MM.1S (cell line): Measurements from ENCODE around the gene RNF182.

Experiments
- DNase-seq: peaks from one replicate; pipeline ENCODE4 v3.0.0-alpha.2; 2015
- H2AFZ ChIP-seq: fragments of 300-600 bp; sonication (generic); 2 replicates; pipeline ENCODE4 v1.6.0; 2016; ENCODE audit warnings: antibody characterized with exemption, low read length
- H3F3A ChIP-seq: fragments of 300-600 bp; sonication (generic); 2 replicates; pipeline ENCODE4 v1.6.1; 2016; ENCODE audit warnings: mild to moderate bottlenecking, antibody characterized with exemption, low read length, moderate library complexity, mixed read lengths; ENCODE audit not compliant: insufficient read depth
- H3K27ac ChIP-seq: fragments of 300-600 bp; sonication (generic); 2 replicates; pipeline ENCODE4 v1.5.1; 2016; ENCODE audit warnings: mild to moderate bottlenecking, low read length
- H3K27me3 ChIP-seq: fragments of 300-600 bp; sonication (generic); replicated peaks from 2 replicates; pipeline ENCODE4 v1.6.0; 2016; ENCODE audit warnings: low read length; ENCODE audit not compliant: insufficient read depth
- H3K36me3 ChIP-seq: fragments of 300-600 bp; sonication (generic); replicated peaks from 2 replicates; pipeline ENCODE4 v1.6.1; 2016; ENCODE audit warnings: mild to moderate bottlenecking, low read length, mixed read lengths; ENCODE audit not compliant: insufficient read depth
- H3K4me1 ChIP-seq: fragments of 300-600 bp; sonication (generic); 2 replicates; pipeline ENCODE4 v1.6.1; 2016; ENCODE audit warnings: low read length, mixed read lengths
- H3K4me2 ChIP-seq: fragments of 300-600 bp; sonication (generic); 2 replicates; pipeline ENCODE4 v1.6.0; 2016; ENCODE audit warnings: low read depth, low read length
- H3K4me3 ChIP-seq: fragments of 300-600 bp; sonication (generic); 2 replicates; pipeline ENCODE4 v1.5.1; 2016; ENCODE audit warnings: low read length, mixed read lengths
- H3K79me2 ChIP-seq: fragments of 300-600 bp; sonication (generic); 2 replicates; pipeline ENCODE4 v1.6.1; 2016; ENCODE audit warnings: mixed run types, low read length, mixed read lengths
- H3K9ac ChIP-seq: fragments of 300-600 bp; sonication (generic); 2 replicates; pipeline ENCODE4 v1.6.1; 2016; ENCODE audit warnings: low read length, mixed read lengths
- H3K9me2 ChIP-seq: fragments of 300-600 bp; sonication (generic); replicated peaks from 2 replicates; pipeline ENCODE4 v1.6.1; 2016; ENCODE audit warnings: mild to moderate bottlenecking, low read length, mixed read lengths; ENCODE audit not compliant: insufficient read depth
- H3K9me3 ChIP-seq: fragments of 300-600 bp; sonication (generic); replicated peaks from 2 replicates; pipeline ENCODE4 v1.6.1; 2016; ENCODE audit warnings: mild to moderate bottlenecking, low read length, mixed read lengths; ENCODE audit not compliant: insufficient read depth
- H4K20me1 ChIP-seq: fragments of 300-600 bp; sonication (generic); 2 replicates; pipeline ENCODE4 v1.6.1; 2016; ENCODE audit warnings: mild to moderate bottlenecking, low read length, moderate library complexity, mixed read lengths; ENCODE audit not compliant: insufficient read depth
- CTCF ChIP-seq: fragments of 300-600 bp; sonication (generic); IDR thresholded peaks from 2 replicates; pipeline ENCODE4 v1.5.1; 2016; ENCODE audit warnings: antibody characterized with exemption, low read length, mixed read lengths
- EZH2 ChIP-seq: fragments of 300-600 bp; sonication (generic); optimal IDR thresholded peaks from 2 replicates; pipeline ENCODE3; 2017; ENCODE audit warnings: low read depth, mild to moderate bottlenecking, antibody characterized with exemption, low read length, mixed read lengths
- EZH2phosphoT487 ChIP-seq: fragments of 300-600 bp; sonication (generic); IDR thresholded peaks from 2 replicates; pipeline ENCODE4 v1.6.1; 2018; ENCODE audit warnings: antibody characterized with exemption, low read length

RNF182 gene

GRCh38 chr6:14012313-14013030 is 87.7 kb downstream of the RNF182 start:
- no peak for TF ChIP-seq CTCF
- no peak for TF ChIP-seq EZH2
- TF ChIP-seq EZH2phosphoT487, result no peak
- DNase-seq, result no peak
- no peaks in the 10 kb centered on the region for H3K27me3 ChIP-seq
- no peak overlapping the region for H3K4me3 ChIP-seq
- H3K9me2 ChIP-seq, result no peaks in the 10 kb centered on the region
- H3K9me3 ChIP-seq, result no peaks in the 10 kb centered on the region
- no peak overlapping the region for H3K9ac ChIP-seq
- H3K4me2 ChIP-seq, result no peak overlapping the region
- no peaks in the 10 kb centered on the region for H3K4me1 ChIP-seq
- no peaks in the 10 kb centered on the region for H3F3A ChIP-seq
- H2AFZ ChIP-seq, result no peak overlapping the region
- no peaks in the 10 kb centered on the region for H3K79me2 ChIP-seq
- no peaks in the 10 kb centered on the region for H3K36me3 ChIP-seq
- H4K20me1 ChIP-seq, result no peaks in the 10 kb centered on the region
- no peak overlapping the region for H3K27ac ChIP-seq

- TF ChIP-seq EZH2 (no peak), EZH2phosphoT487 (no peak), CTCF (no peak)
- H3K9ac ChIP-seq, result no peak overlapping the region
- H3K9me2 ChIP-seq, result no peaks in the 10 kb centered on the region
- no peaks in the 10 kb centered on the region for H4K20me1 ChIP-seq
- H3K4me3 ChIP-seq, result no peak overlapping the region
- H3K9me3 ChIP-seq, result no peaks in the 10 kb centered on the region
- H3K27ac ChIP-seq, result no peak overlapping the region
- no peak for DNase-seq
- H2AFZ ChIP-seq, result no peak overlapping the region
- H3K4me1 ChIP-seq, result no peaks in the 10 kb centered on the region
- no peak overlapping the region for H3K4me2 ChIP-seq
- no peaks in the 10 kb centered on the region for H3K27me3 ChIP-seq
- no peaks in the 10 kb centered on the region for H3K36me3 ChIP-seq
- no peaks in the 10 kb centered on the region for H3F3A ChIP-seq
- H3K79me2 ChIP-seq, result no peaks in the 10 kb centered on the region
Measured at GRCh38 chr6:14015964-14016363, 91.2 kb downstream of the RNF182 start.

GRCh38 chr6:14016432-14016831 is 91.7 kb downstream of the RNF182 start:
- Histone ChIP-seq H3K9me3 (no peaks in the 10 kb centered on the region), H2AFZ (no peak overlapping the region), H4K20me1 (no peaks in the 10 kb centered on the region), H3K27ac (no peak overlapping the region), H3K4me3 (no peak overlapping the region), H3K27me3 (no peaks in the 10 kb centered on the region), H3K9ac (no peak overlapping the region), H3K79me2 (no peaks in the 10 kb centered on the region), H3K4me1 (no peaks in the 10 kb centered on the region), H3K4me2 (no peak overlapping the region), H3F3A (no peaks in the 10 kb centered on the region), H3K36me3 (no peaks in the 10 kb centered on the region), H3K9me2 (no peaks in the 10 kb centered on the region)
- no peak for TF ChIP-seq EZH2
- TF ChIP-seq CTCF, result no peak
- TF ChIP-seq EZH2phosphoT487, result no peak
- DNase-seq, result no peak
